NK-92 treated with Interleukin-12 subunit alpha and Interleukin-12 subunit beta, amount 100 ng/mL, for 24 hours (cell line): ENCODE data around the gene PPARD.
"Not testable (repeated sequence)": the region's sequence is repeated elsewhere in the genome, so short reads cannot be mapped to it uniquely, and the experiment has no call there.

Experiments used
- DNase-seq: peaks from one replicate; lab custom pipeline; 2025; lab: John Stamatoyannopoulos, UW

Gene PPARD

DNA sequence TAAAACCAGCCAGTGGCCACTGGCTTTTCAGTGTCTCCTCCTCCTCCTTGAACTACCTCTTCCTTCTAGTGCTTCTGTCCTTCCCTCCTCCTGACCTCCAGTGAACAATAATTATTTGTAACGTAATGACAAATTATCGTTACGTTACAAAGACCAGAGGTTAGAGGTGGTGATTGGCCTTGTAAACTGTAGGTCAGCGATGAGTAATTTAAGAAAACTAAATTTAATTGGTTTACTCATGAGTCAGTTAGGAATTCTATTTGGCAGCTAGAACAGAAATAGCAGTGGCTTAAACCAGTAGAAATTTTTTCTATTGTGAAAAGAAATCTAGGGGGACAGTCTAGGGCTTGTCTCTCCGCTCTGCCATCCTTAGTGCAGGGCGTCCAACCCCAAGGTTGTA lies 38.8 kb downstream of the PPARD start:
- no peak for DNase-seq

DNA sequence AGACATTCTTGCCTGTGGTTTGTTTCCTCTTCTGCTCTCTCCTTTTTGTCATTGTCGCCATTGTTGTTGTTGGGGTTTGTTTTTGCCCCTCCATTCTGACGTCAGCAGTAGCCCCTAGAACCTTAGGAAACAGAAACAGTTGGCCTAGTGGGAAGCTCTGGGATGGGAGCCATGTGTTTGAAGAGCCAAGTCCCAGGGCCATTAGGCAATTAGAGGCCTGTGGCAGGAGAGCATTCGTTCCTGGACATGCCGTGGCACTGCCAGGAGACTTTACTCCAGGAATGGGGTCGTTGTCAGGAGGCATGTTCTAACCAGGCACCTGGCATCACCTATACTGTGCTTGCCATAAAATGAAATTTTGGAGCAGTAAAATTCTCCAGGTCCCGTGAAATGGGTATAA lies 39.7 kb downstream of the PPARD start:
- no peak for DNase-seq

DNA sequence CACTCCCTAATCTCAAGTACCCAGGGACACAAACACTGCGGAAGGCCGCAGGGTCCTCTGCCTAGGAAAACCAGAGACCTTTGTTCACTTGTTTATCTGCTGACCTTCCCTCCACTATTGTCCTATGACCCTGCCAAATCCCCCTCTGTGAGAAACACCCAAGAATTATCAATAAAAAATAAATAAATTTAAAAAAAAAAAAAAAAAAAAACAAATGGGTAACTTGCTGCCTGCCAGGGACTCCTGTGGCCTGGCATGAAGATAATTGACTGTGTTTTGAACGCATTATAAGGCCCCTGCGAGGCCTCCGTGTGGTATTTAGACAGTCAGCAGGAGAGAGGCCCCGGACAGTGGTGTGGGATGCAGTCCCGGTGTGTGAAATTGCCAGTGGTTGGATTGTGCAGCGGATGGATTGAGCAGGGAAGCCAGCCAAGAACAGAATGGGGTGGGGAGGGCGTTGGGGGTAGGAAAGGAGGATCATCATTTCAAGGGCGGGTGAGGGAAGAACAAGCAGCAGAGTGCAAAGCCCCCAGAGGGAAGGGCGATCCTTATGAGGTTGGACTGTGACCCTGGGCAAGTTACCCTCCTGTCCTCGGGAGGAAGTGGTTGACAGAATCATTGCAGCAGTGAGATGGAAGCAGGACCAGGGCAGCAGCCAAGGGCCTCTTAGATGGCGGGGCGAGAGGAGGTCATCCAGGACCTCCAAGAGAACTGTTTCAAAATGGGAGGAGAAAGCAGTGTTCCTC lies 43.3 kb downstream of the PPARD start:
- DNase-seq, result no peak

DNA sequence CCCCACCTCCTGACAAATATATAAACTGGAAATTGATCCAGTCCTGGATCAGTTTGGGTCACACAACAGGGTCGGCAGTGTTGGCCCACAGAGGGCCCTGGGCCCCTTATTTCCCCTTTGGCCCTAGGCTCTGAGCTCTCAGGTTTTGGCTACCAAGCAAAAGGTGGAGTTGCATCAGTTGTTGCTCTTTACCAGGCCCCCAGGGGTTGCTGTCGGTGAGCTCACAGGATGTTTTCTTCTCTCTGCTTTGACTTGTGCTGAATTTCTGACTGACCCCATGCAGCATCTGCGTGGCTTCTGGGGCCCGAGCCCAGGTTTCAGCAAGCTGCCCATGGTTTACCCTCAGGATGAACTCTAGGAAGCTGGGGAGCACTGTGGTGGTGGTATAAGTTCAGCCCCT lies 44.6 kb downstream of the PPARD start:
- no peak for DNase-seq

DNA sequence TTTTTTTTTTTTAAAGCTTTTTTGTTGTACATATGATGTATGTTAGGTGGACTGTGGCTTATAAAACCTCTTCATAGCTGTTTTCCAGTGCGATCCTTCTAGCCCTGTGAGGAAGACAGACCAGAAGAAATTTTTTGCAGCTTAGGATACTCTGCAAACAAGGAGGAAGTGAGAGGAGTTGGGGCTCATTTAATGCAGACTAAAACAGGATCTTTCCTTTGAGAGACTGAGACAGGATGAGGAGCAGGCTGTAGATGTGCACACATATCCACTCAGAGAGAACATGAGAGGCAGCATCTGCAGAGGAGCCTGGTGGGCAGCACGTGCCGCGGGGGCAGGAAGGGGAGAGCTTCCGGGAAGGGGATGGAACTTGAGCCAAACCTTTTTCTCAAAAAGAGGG lies 45.7 kb downstream of the PPARD start:
- DNase-seq, result no peak

DNA sequence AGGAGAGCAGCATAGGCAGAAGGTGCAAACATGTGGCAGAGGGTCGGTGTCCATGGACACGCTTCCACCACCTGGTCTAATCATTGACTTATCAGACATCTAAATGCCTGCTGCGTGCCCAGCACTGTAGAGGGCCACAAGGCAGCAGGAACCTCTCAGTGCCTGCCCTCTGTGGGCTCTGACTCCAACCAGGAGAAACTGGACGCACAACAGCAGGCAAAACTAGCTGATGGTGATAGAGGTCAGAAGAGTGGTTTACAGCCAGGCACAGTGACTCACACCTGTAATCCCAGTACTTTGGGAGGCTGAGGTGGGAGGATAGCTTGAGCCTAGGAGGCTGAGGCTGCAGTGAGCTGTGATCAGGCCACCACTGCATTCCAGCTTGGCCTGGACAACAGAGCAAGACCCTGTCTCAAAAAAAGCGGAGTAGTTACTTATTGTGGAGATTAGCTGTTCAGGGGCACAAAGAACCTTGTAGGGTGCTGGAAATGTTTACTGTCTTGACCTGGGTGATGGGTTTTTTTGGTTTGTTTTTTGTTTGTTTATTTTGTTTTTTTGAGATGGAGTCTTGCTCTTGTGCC lies 46.5 kb downstream of the PPARD start:
- no peak for DNase-seq

DNA sequence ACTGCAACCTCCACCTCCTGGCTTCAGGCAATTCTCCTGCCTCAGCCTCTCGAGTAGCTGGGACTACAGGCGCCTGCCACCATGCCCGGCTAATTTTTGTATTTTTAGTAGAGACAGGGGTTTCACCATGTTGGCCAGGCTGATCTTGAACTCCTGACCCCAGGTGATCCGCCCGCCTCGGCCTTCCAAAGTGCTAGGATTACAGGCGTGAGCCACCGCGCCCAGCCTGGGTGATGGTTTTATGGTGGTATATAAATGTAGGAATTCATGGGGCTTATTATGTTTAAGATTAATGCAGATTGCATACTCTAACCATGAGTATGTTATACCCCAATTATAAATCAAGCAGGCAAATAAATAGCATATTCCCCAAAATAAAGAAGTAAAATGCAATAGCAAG lies 47.0 kb downstream of the PPARD start:
- DNase-seq, result not testable (repeated sequence)

DNA sequence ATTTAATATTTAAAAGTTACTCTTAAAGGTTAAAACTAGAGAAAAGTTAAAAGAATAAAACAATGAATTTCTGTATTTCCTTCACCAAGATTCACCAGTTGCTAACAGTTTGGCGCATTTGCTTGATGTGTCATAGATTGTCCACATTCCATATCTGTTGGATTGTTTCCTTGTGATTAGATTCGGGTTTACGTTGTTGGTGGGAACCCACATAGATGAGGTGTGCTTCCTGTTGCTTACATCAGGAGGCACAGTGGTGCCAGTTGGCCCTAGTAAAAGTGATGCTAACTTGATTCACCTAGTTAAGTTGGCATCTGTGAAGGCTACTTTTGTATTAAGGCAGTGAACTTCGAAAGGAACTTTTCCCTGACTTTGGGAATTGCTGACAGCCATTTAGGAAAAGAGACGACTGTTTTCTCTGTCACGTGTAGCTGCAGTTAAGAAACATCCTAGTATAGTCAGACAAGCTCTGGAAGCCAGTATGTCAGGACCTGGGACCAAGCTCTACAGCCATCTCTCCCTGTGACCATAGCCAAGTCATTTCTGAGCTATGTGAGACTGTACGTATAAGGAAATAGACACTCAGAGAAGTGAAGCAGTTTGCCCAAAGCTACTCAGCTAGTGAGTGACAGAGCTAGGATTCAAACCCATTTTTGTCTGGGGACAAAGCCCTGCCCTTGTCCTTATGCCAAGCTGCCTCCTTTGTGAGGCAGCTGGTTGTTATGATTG lies 49.0 kb downstream of the PPARD start:
- DNase-seq, result no peak

DNA sequence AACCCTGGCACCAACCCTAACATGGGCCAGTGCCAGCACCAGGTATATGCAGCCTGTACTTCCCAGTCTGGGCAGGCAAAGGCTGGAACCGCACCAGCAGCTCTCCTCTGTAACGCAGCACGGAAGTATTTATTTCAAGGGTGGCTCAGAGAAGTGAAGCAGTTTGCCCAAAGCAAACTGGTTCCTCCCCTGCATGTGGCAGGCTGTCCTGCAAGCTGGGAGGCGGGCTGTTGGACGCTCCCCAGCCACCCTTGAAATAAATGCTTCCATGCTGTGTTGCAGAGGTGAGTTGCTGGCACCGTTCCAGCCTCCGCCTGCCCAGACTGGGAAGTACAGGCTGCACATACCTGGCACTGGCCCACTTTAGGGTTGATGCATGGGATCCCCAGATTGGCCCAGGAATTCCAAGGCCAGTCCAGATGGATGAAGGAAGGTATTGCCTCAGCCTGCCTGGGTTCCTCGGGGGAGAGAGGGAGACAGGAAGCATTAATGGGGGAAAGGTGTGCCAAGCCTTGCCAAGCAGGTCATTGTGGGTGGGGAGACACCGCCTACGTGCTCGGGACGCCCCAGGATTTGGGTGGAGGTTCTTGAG lies 49.8 kb downstream of the PPARD start:
- no peak for DNase-seq

DNA sequence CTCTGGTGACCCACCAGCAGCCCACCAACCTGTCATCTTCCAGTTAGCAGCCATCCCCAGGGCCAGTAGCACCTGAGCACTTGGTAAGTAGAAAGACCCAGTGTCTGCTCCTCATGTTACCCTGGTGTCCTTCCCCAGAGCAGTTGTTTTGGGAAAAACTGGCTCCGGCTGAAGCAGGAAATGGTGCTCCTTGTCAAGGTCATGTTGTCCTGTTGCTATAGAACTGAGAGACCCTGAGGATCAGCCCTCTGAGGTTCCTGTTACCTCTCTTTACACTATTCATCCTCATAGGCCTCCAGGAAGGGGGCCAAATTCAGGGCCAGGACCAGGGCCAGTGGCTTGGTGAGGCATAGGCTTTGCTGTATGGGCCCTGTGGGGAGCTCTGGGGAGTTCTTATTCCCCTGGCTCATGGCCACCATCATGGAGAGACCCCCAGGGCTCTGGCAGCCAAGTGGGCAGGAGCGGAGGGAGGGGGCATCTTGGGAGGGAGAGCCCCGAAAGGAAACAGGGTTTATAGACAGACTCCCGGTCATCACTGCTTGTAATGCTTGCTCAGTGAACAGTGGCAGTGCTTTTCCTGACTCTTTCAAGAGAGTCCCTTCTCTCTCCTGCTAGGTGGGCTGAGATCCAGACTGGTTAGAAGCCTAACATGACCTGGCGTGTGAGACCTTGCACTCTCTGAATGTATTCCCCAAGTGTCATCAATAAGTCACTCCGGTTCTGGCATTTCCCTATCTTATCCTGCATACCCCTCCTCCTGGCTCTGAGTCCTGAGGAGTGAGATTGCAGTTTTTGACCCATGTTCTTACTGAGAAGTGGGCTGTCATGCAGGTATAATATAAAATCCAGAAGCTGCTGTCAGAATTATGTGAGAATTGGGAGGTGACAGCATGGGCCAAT lies 50.7 kb downstream of the PPARD start:
- no peak for DNase-seq

DNA sequence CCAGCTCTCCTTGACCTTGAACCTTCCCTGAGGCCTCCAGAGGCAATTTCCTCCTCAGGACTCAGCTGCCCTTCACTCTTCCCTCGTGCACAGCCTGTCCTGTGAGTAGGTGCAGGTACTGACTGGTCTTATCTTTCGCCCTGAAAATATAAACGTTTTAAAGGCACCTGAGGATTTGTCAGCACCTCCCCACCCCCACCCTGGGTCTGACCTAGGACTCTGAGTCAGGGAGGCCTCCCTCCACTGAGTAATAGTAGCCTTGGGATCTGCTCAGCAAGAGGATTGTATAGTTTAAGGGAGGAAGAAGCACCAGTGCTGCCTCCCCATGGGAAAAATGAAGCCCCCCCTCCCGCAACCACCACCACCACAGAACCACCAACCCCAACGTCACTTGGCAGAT lies 54.6 kb downstream of the PPARD start:
- no peak for DNase-seq

DNA sequence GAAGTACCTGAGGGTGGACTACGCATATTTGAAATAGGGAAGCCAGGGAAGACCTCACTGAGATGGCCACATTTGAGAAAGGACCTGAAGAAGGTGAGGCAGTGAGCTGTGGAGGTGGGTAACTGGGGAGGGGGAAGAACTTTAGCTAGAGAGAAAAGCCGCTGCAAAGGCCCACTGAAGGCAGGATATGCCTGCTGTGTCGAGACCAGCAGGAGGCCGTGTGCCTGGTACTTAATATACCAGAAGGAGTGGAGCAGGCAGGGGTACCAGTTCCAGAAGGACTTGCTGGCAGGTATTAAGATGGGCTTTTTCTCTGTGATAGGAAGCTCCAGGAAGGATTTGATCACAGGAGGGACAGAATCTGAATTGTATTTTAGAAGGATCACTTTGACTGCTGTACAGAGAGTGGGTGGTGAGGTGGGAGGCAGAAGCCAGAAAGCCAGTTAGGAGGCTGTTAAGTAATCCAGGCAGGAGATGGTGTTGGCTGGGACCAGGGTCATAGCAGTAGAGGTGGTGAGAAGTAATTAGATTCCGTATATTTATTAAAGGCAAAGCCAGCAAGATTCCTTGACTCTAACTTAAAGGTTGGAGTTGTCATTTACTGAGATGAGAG lies 55.6 kb downstream of the PPARD start:
- DNase-seq, result no peak

DNA sequence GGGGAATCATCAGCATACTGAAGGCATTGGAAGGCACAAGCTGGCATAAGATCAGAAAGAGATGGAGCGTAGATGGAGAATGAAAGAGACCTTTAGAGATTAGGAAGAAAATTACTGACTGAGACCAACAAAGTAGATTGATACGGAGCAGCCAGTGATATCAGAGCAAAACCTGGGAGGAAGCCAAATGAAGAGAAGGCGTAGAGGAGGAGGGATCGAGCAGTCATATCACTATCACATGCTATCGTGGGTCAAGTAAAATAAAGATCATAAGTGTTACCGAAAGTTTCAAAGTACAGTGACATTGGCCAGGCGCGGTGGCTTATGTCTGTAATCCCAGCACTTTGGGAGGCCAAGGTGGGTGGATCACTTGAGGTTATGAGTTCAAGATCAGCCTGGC lies 56.2 kb downstream of the PPARD start:
- DNase-seq, result no peak

DNA sequence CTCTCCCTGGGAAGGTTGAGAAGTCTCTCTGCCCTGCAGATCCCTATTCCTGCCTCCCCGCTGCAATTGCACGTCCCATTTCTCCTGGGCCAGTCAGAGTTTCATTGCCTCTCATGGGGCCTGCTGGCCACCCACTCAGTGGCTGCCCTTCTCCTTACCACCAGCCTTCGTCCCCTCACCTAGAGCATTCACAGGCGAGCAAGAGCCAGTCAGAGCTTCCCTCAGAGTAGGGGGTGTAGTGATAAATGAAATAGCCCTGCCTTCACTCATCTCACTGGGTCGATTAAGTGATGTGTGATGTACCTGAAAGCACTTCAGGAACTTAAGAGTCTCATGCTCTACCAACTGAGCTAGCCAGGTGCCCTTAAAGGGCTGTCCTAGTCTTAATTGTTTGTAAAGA lies 57.8 kb downstream of the PPARD start:
- no peak for DNase-seq

DNA sequence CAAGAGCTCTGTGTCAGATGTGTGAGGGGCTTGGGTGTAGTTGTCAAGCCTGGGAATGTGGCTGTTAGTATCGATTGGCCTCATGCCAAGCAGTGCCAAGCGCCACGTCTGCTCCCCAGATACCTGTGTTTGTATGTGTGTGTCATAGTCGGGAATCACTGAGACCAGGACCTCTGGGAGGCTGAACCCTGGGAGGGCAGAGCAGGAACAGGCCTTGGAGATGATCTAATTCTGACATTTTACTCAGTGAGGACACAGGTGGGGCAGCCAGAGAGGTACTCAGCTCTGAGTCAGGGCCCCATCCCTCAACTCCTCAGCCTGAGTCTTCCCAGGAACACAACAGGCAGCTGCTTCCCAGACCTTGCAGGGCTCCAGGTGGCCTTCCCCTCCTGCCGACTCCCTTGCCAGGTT lies 58.5 kb downstream of the PPARD start:
- no peak for DNase-seq

DNA sequence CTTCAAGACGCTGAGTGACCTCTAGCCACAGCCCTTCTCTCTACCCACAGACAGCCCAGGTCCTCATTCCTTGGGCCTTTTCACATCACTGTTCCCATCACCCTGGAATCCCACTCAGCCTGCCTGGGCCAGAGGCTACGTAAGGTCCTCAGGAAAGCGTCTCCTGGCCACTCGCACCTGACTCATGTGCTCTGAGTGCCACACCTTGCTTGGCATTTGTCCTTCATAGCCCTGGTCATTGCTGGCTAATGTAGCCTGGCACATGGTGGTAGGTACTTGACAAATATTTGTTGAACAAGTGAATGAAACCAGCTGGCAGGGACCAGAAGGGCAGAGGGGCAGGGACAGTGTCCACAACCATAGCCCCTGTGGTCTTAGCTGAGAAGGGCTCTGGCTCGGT lies 59.2 kb downstream of the PPARD start:
- no peak for DNase-seq

DNA sequence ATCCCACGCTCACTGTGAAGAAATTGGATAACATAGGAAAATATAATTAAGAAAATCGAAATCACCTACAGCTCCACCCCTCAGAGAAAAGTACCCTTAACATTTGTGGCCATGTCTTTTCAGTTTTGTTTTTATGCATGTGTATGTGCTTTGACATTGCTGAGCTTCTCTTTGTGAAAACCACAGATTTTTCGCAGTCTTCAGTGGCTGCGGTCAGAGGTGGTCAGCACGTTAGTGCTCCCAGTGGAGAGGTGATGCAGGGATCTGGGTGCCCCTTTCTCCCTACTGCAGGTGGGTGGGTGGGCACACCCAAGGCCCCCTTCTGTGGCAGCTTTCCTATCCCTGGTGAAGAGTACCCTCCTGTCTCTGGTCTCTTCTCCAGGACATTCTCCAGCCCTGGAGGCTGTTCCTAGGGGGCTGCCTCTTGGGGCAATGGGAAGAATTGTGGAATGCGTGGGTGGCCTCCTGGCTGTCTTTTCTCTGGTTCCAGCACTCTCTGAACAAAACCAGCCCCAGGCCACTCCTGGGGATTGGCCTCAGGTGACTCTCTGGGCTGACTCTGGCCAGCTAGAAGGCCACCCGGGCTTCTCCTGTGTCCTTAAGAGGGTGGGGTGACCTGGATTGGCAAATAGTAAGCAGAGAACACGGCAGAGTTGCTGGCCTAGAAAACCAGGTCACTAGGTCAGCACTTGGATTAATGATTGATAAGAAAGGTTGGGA lies 59.9 kb downstream of the PPARD start:
- no peak for DNase-seq

DNA sequence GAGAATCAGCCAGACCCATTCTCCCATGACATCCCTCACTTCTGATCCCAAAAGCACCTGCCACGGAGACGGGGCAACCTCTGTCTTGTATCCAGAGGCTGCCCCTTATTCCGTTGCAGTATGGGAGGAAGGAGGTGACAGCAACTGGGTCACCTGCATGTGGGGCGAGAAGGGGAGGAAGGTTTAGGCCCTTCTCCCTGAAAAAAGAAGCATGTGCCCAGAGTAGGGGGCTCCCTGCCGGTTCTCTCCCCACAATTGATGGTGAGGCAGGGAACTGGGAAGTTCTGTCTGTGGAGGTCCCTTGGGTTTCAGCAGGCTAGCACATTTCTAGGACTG lies 60.5 kb downstream of the PPARD start:
- no peak for DNase-seq

DNA sequence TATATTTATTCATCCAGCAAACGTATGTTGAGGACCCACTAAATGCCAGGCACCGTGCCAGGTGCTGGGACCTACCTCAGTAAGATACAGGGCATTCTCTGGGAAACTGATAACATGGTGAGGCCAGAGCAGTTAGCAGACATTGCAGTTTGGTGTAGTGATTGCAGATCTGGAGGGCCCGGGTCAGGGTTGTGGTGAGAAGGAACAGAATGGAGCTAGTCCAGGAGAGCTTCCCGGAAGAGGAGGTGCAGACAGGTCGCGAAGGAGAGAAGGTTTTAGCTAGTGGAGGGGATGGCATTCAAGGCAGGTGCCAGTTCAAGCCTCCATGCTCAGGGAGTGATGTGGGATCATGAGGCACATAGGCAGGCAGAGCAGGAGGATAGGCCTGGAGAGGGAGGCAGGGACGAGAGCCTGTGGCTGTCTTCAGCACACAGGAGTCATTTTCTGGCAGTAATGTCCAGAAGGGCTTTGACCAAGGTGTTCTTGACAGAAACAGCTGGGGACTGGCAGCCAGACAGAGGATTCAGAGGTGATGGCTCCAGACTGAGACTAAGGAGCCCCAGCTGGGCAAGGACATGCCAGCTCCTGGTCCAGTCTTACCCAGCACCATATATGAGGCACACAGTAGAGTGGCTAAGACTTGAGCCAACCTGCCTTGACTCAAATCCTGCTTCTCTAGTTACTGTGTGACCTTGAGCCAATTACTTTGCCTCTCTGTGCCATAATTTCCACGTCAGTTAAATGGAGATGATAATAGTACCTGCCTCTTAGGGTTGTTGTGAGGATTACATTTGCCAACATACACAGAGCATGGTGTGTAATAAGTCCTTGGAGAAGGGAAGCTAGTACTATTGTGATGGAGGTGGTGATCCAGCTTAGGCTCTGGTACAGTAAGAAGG lies 61.4 kb downstream of the PPARD start:
- DNase-seq, result no peak
